Measurements from ENCODE around the gene PSMF1. TPM values are rescaled to one million over a fixed set of nuclear protein-coding genes. Genes with fewer than 3 reads are reported as not detected.

The PSMF1 gene
- total RNA-seq, 1 experiment from 2014 or later = 90.8 TPM

DNA sequence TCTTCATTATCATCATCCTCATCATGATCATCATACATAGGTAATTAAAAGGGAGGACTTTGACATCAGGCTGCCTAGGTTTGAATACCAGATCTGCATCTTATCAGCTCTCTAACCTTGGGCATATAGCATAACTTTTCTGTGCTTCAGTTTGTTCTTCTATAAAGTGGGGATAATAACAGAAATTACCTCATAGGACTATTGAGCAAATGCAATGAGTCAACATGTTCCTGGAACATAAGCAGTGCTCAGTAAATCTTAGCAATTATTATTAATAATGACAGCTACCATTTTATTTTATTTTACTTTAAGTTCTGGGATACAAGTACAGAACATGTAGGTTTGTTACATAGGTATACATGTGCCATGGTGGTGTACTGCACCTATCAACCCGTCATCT is 92.1 kb downstream of the PSMF1 start:
- H3K4me3 Mint-ChIP-seq = no peak overlapping the region
- H3K4me1 ChIP-seq (ENCODE audit: insufficient read depth, low read length) = peaks cover 5% of the 10 kb centered on the region; the same call in 1 of the 2 replicates
- no peak overlapping the region for H2BK5ac ChIP-seq (ENCODE audit: insufficient read length, low read length)
- peaks cover 37% of the 10 kb centered on the region for H3K27me3 Mint-ChIP-seq (ENCODE audit: low read depth)
- H3K4ac ChIP-seq (ENCODE audit: low read depth, low read length) = no peak overlapping the region
- H3K23me2 ChIP-seq (ENCODE audit: insufficient read length, low read depth, low read length, poor library complexity, severe bottlenecking) = no peaks in the 10 kb centered on the region
- H3K36me3 Mint-ChIP-seq (ENCODE audit: insufficient read depth in 1 of 3, low read depth in 3 of 3) = no peaks in the 10 kb centered on the region
- TF ChIP-seq, protein P1, sequence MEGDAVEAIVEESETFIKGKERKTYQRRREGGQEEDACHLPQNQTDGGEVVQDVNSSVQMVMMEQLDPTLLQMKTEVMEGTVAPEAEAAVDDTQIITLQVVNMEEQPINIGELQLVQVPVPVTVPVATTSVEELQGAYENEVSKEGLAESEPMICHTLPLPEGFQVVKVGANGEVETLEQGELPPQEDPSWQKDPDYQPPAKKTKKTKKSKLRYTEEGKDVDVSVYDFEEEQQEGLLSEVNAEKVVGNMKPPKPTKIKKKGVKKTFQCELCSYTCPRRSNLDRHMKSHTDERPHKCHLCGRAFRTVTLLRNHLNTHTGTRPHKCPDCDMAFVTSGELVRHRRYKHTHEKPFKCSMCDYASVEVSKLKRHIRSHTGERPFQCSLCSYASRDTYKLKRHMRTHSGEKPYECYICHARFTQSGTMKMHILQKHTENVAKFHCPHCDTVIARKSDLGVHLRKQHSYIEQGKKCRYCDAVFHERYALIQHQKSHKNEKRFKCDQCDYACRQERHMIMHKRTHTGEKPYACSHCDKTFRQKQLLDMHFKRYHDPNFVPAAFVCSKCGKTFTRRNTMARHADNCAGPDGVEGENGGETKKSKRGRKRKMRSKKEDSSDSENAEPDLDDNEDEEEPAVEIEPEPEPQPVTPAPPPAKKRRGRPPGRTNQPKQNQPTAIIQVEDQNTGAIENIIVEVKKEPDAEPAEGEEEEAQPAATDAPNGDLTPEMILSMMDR (conservative IDR thresholded peaks at IDR 0.05) = no peak
- H3K9ac ChIP-seq (ENCODE audit: extremely low read depth, insufficient read length, low read length) = no peak overlapping the region
- H3K23ac ChIP-seq (ENCODE audit: insufficient read length, low read depth, low read length) = no peak overlapping the region
- no peak overlapping the region for H3K18ac ChIP-seq (ENCODE audit: insufficient read length, low read depth, low read length)
- peaks cover 22 to 25% of the 10 kb centered on the region in 2 experiments for H3K4me1 Mint-ChIP-seq
- H4K8ac ChIP-seq (replicated peaks; ENCODE audit: insufficient read length, low read depth, low read length) = no peak overlapping the region
- no peaks in the 10 kb centered on the region for H3K79me2 ChIP-seq (ENCODE audit: insufficient read depth, low read length)
- no peak overlapping the region for H3K14ac ChIP-seq (ENCODE audit: insufficient read depth, low read length)
- no peak overlapping the region for H2AFZ ChIP-seq (ENCODE audit: low read length)
- H2BK15ac ChIP-seq (ENCODE audit: low read depth, low read length) = no peak overlapping the region
- no peak overlapping the region for H2BK20ac ChIP-seq (ENCODE audit: low read depth, low read length, poor library complexity, severe bottlenecking)
- H3K27me3 ChIP-seq (ENCODE audit: insufficient read depth, low read length) = no peaks in the 10 kb centered on the region
- no peaks in the 10 kb centered on the region for H4K20me1 ChIP-seq (ENCODE audit: control insufficient read depth, insufficient read depth, insufficient read length)
- no peak overlapping the region for H4K5ac ChIP-seq (ENCODE audit: insufficient read length, low read depth, low read length)
- H3K9me3 Mint-ChIP-seq = no peaks in the 10 kb centered on the region
- H3K9me3 ChIP-seq (ENCODE audit: control insufficient read depth, low read depth, low read length) = no peaks in the 10 kb centered on the region
- H2BK120ac ChIP-seq (ENCODE audit: low read depth, low read length, poor library complexity, severe bottlenecking) = no peak overlapping the region
- H3K27ac ChIP-seq (ENCODE audit: insufficient read length, low read depth, low read length) = no peak overlapping the region
- H2AK5ac ChIP-seq (ENCODE audit: insufficient read length, low read length) = no peak overlapping the region
- WGBS (ENCODE audit: extremely low coverage, insufficient read length, low lambda C conversion rate) = no CpG with 5 or more reads among the region's 1 CpG
- H3K56ac ChIP-seq (ENCODE audit: insufficient read length, low read depth, low read length) = no peak overlapping the region
- H3K27ac Mint-ChIP-seq = no peak overlapping the region
- no peak overlapping the region for H3K4me2 ChIP-seq (ENCODE audit: insufficient read depth, insufficient read length, low read length)
- no peak overlapping the region for H2BK12ac ChIP-seq (ENCODE audit: insufficient read length, low read depth, low read length)
- DNase-seq = no peak
- H4K91ac ChIP-seq (ENCODE audit: insufficient read length, low read depth, low read length) = no peak overlapping the region
- no peaks in the 10 kb centered on the region for H3K79me1 ChIP-seq (ENCODE audit: insufficient read depth, low read depth, low read length, poor library complexity, severe bottlenecking)
- H3T11ph ChIP-seq (ENCODE audit: low read length) = no peak overlapping the region
